Eye (tissue), 1 donor: ENCODE measurements around the gene KCNG1.
"Not testable (repeated sequence)": the region's sequence is repeated elsewhere in the genome, so short reads cannot be mapped to it uniquely, and the experiment has no call there.

ENCODE experiments used
- DNase-seq: peaks from one replicate; pipeline ENCODE4 v3.0.0-alpha.2; 2015

Gene KCNG1

DNA sequence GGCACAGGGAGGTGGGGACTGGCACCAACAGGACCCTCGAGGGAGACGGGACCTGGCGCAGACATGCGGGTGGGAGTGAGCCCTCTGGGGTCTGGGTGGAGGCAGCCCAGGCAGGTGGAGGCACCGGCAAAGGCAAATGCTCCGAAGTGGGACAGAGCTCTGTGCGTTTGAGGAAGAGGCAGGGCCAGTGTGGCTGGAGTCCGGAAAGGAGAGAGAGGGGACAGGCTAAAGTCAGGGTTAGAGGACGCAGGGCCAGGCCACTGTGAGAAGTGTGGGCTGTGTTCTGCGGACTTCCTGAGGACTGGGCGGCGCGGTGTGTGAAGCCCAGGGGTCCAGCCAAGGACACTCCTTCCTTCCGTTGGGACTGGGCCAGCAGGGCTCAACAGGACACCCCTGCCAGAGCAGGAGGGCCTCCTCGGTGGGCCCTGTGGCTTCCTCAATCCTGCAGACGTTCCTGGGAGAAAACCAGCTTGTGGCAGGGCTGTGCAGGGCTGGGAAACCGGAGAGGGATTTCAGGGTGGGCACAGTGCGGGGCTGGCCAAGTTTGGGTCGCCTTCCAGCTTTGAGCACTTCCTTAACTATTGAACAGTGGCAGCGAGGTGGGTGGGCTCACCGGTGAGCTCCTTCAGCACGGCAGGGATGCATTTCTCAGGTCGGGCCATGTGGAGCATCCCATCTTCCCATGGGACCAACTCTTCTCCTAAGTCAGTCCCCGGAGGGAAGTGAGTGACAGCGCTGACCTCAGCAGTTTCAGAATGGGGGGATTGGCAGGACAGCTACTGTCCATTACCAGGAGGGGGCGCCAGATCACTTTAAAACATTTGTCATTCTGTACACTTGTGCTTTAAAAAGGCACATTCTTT, 41.8 kb downstream of the KCNG1 start:
- DNase-seq = peak; percentile 91

DNA sequence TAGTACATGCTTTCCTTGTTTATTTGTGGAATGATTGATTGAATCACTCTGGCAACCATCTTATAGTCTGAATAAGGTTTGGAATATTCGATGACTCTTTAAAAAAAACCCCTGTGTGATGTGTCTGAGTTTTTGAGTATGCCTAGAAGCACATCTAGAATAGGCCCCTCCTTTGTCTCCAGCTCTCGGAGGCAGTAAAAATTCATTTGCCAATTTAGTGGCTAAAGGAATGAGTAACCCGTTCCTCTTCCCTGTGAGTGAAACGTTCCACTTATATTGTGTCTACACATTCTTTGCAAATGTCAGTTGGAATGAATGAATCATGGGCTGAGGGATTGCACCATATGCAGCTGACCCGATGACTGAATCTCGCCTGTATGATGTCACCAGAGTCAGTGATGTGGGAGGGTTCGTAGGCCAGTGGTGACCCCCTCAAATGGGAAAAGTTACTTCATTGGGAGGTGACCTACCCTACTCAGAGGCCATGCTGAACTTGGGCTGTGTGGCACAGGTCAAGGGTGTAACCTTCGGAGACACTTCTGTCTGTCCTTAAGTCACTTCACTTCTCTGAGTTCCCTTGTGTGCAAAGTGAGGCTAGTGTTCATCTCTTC, 42.7 kb downstream of the KCNG1 start:
- peak; percentile 39 for DNase-seq

DNA sequence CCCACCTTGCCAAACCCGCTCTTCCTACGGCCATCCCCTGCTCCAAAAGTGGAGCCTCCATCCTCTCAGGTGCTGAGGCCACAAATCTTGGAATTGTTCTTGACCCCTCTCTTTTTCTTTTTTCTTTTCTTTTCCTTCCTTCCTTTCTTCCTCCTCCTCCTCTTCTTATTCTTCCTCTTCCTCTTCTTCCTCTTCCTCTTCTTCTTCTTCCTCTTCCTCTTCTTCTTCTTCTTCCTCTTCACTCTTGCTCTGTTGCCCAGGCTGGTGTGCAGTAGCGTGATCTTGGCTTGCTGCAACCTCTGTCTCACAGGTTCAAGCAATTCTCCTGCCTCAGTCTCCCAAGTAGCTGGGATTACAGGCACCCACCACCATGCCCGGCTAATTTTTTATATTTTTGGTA, 44.4 kb downstream of the KCNG1 start:
- not testable (repeated sequence) for DNase-seq

DNA sequence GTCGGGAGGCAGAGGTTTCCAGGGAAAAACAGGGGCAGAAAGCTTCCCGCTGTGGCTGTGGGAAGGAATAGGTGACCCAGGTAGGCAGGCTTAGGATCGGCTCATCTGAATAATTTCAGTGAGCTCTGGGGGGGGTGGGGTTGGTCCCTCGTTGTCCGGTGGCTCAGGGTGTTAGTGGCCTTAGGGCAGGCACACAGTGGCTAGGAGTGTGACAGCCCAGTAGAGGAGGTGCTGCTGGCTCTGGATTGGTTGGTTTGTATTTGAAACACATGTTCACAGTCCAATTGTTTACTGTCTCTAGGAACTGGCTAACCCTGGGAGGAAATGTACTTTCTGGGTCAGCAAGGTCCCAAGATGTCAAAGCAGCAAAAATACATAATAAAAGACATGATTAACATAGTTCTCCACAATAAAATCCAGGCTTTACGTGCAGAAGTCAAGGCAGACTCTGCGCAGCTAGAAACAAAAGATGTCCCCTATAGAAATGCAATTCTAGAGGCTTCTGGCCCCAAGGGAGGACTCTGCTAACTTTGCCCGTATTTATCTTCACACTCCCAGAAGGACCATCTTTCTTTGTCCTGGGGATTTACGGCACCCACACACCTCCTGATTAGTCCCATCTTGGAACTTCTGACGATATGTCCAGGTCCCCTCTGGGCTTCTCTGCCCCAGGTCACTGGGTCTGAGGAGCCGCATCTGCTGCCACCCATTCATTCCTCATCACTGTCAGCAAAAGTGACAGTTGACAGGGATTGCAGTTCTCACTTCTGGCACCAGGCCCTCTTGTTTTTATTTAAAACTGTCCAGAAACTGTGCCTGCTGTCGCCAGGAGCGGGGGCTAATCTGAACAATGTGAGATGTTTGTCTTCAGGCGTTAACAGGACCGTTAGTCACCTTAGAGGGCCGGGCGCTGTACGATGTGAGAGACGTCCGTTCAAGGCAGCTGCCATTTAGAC, 45.6 kb downstream of the KCNG1 start:
- peak; percentile 58 for DNase-seq

DNA sequence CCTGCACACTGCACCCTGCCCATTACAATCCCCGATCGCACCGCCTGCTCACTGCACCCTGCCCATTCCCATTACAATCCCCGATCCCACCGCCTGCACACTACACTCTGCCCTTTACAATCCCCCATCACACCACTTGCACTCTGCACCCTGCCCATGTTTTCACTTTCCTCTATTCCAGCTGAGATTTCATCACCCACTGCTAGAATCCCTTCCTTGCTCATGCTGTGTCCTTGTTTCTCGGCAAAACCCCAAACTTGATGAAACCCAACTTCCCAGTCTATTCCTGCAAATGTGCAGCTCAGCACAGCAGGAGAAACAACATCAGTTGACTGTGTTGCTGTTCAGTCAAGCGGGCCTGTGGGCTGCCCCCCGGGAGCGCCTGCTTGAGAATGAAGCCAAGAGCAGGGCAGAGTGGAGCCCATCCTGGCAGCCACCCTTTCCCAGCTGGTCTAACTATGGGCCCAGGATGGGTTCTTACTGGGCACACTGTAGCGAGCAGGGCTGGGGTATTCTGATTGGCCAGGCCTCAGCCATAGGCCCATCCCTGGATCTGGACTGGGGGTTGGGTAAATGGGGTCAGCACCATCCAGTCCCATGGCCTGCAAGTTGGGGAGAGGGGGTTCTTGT, 47.1 kb downstream of the KCNG1 start:
- DNase-seq = no peak

DNA sequence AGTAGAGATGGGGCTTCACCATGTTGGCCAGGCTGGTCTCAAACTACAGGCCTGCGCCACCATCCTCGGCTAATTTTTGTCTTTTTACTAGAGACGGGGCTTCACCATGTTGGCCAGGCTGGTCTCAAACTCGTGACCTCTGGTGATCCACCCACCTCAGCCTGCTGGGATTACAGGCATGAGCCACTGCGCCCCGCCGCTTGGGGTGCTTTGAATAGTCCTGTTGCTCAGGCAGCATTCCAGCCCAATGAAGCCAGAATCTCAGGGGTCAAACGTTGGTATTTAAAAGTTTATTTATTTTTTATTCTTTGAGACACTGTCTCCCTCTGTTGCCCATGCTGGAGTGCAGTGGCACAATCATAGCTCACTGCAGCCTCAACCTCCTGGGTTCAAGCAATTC, 53.0 kb downstream of the KCNG1 start:
- DNase-seq = no peak

DNA sequence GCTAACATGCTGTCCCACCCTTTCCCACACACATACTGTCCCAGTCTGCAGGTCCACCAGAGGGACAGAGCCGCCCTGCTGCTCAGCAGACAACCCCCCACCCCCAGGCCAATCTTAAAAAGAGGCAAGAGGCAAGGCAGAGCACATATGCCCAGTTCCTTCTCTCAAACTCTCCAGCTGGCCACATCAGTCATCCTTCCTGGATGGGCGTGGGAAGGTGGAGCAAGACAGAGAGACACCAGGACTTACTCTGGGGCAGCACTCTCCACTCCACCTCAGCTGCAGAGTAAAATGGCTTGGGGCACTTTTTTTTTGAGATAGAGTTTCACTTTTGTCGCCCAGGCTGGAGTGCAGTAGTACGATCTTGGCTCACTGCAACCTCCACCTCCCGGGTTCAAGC, 53.5 kb downstream of the KCNG1 start:
- no peak for DNase-seq

DNA sequence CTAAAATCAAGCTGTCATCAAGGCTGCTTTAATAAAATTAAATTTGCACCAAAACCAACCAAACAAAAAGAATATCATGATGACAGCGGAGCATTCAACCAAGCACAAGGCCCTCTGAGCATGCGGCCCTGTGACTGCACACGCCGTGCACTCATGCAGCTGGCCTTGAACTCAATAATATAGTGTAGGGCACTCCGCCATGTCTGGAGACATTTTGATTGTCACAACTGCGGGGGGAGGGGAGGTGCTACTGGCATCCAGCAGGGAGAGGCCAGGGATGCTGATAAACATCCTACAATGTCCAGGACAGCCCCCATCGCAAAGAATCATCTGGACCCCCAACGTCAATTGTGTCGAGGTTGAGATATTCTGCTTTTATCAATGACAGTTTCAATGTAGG, 54.6 kb downstream of the KCNG1 start:
- peak; percentile 84 for DNase-seq

DNA sequence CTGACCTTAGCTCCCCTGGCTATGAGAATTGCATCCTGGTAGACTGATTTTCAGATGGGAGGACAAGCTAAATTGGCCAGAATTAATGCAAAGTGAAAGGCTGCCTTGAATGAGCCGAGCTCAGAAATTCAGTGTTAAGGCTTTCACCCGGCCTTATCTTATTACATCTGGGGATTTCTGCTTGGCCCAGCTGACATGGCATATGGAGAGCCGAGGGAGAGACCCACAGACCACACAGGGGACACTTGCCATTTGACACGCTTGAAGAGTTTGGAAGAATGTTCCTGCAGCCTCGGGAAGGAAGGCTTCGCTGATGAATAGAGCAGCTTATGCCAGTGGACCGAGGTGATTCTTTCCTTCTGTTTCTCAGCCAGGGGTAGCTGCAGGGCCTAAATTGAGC, 55.3 kb downstream of the KCNG1 start:
- peak; percentile 96 for DNase-seq

DNA sequence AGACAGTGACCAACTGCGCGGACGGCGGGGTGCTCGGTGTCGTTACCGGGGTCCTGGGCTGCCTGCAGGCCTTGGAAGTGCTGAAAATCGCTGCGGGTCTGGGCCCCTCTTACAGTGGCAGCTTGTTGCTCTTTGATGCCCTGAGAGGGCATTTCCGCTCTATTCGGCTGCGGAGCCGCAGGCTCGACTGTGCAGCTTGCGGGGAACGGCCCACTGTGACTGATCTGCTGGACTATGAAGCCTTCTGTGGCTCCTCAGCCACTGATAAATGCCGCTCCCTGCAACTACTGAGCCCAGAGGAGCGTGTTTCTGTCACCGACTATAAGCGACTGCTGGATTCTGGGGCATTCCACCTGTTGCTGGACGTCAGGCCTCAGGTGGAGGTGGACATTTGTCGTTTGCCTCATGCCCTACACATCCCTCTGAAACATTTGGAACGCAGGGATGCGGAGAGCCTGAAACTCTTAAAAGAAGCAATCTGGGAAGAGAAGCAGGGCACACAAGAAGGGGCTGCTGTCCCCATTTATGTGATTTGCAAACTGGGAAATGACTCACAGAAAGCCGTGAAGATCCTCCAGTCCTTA, 63.3 kb downstream of the KCNG1 start:
- no peak for DNase-seq

DNA sequence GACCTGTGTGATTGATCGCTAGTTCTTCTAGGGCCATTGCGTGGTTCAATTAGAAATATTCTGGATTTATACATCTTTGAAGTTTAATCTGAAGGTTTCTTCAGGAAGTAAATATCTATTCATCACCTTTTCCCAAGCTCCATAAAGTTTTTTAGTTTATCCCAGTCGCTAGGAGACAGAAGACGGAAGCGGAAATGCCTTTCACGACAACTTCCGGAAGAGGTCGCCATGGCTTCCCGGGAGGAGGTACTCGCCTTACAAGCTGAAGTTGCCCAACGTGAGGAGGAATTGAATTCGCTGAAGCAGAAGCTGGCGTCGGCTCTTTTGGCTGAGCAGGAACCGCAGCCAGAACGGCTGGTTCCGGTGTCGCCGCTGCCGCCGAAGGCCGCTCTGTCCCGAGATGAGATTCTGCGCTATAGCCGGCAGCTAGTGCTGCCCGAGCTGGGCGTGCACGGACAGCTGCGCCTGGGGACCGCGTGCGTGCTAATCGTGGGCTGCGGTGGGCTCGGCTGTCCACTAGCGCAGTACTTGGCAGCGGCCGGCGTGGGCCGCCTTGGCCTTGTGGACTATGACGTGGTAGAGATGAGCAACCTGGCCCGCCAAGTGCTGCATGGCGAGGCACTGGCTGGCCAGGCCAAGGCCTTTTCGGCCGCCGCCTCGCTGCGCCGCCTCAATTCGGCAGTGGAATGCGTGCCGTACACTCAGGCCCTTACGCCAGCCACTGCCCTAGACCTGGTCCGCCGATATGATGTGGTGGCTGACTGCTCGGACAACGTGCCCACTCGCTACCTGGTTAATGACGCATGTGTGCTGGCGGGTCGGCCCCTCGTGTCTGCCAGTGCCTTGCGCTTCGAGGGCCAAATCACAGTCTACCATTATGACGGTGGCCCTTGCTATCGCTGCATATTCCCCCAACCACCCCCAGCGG, 64.0 kb downstream of the KCNG1 start, which contains the start of gene MOCS3:
MOCS3 (plus strand) TSS at position 204 of the 928 bp plus-strand sequence; CDS start at position 229, 25 bp downstream.
- DNase-seq = peak; percentile 98

DNA sequence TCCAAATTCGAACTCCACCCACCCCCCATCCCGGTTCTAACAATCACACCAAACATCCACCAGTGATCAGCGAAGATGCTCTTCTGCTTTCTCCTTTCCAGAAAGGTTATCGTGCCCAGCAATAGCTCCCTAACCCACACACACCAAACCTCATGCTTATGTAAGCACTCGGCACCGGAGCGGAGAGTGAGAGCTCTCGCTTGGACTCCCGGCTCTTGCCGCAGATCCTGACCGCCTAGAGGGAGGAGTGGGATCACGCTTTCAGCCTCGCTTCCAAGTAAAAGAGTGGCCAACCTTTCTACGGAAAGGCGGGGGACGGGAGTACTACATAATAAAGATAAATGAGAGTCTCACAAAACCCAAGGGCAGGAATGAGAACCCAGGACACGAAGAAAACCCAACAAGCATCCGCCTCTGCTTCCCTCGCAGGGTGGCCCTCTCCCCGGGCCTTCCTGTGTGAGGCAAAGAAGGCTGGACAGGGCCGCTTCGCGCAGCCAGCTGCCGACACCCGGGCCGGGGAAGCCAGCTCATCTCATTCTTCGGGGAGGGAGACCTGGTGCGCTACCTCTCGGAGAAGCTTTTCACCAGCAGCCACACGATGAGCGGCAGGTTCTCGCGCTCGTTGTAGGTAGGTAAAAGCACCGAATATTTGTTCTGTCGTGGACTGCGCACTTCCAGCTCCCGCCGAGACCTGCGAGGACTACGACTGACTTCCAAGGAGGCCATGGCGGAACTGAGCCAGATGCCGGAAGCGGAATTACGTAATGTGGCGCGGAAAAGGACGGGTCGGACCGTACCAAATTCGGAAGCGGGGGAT, 64.9 kb downstream of the KCNG1 start, which contains the start of gene DPM1:
DPM1 (minus strand) TSS at position 735 of the 817 bp plus-strand sequence; CDS start at position 726, 9 bp downstream.
- peak; percentile 16 for DNase-seq

DNA sequence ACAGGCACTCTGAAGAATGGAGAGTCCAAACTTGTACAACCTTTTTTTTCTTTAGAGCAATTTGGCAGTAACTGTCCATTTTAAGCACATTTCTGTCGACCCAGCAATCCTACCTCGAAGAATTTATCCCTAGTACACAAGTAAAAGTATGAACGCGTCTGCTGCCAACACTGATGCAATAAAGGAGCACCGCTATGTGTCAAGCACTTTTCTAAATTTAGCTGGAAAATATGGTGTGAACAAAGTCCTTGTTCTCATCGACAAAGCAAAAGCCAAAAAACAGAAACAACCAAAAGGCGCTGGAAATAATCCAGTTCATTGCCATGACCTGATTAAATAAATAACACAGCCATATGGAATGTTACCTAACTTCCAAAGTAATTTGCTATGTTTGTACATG, 65.6 kb downstream of the KCNG1 start:
- DNase-seq = no peak

DNA sequence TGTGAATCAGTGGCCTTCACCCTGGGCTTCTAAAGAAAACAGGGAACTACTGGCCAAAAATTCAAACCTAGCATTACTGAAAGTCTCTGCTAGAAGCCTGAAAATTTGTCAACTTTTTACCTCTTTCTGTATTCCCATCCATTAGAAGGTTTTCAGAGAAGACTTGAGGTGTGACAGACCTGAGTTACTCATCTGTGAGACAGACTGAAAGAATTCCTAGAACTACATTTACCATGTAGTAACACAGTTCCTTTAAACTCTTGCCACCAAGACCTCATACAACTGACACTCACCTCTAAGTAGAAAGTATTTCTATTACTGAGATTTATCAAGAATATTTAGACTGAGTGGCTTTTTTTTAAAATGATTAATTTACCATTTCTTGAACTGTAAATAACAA, 69.1 kb downstream of the KCNG1 start:
- no peak for DNase-seq
